ENCODE results near the gene FTL.

Gene FTL

GRCh38 chr19:48992581-48993174, 27.6 kb downstream of the FTL start:
- Histone ChIP-seq H3K4me3 (replicated peaks; ENCODE audit: insufficient read depth, low read length) (peak overlapping the region; percentile 82), H3K27ac (replicated peaks) (peak overlapping the region; percentile 88), H3K27me3 (ENCODE audit: insufficient read depth, poor library complexity, severe bottlenecking) (no peaks in the 10 kb centered on the region)
- TF ChIP-seq GABPA (IDR thresholded peaks at IDR 0.05; ENCODE audit: low read depth) (no peak), POLR2AphosphoS5 (IDR thresholded peaks at IDR 0.05; ENCODE audit: low read depth) (no peak), REST (IDR thresholded peaks at IDR 0.05; ENCODE audit: insufficient replicate concordance, low read depth) (no peak), CTCF (IDR thresholded peaks at IDR 0.05; ENCODE audit: insufficient read depth, low read length) (no peak), SPI1 (IDR thresholded peaks at IDR 0.05; ENCODE audit: borderline replicate concordance, low read depth) (no peak)
- no peak for DNase-seq (ENCODE audit: low read depth in 1 of 2, low spot score in 1 of 2)

- H3K27me3 ChIP-seq (ENCODE audit: insufficient read depth, poor library complexity, severe bottlenecking): no peaks in the 10 kb centered on the region
- peak; percentile 60 for TF ChIP-seq REST (IDR thresholded peaks at IDR 0.05; ENCODE audit: insufficient replicate concordance, low read depth)
- peak; percentile 84 for TF ChIP-seq CTCF (IDR thresholded peaks at IDR 0.05; ENCODE audit: insufficient read depth, low read length)
- peak; percentile 37; the same call in 1 of the 2 replicates for TF ChIP-seq SPI1 (IDR thresholded peaks at IDR 0.05; ENCODE audit: borderline replicate concordance, low read depth)
- peak; percentile 97 for TF ChIP-seq POLR2AphosphoS5 (IDR thresholded peaks at IDR 0.05; ENCODE audit: low read depth)
- peak; percentile 95 for TF ChIP-seq GABPA (IDR thresholded peaks at IDR 0.05; ENCODE audit: low read depth)
- peak; percentile 100 for DNase-seq (ENCODE audit: low read depth in 1 of 2, low spot score in 1 of 2)
- peak within 1 kb of the TSS; percentile 92 for H3K27ac ChIP-seq (replicated peaks)
- H3K4me3 ChIP-seq (replicated peaks; ENCODE audit: insufficient read depth, low read length): peak within 1 kb of the TSS; percentile 87
Measured at GRCh38 chr19:48993175-48994034, 28.3 kb downstream of the FTL start, which contains the start of the genes GYS1 and RUVBL2. GYS1 (minus strand) TSS chr19:48993309; CDS start chr19:48993112, 197 bp downstream. RUVBL2 (plus strand) TSS chr19:48993887; CDS start chr19:48993912, 25 bp downstream.

- Histone ChIP-seq H3K27me3 (ENCODE audit: insufficient read depth, poor library complexity, severe bottlenecking) (no peaks in the 10 kb centered on the region), H3K27ac (replicated peaks) (peak overlapping the region; percentile 92), H3K4me3 (replicated peaks; ENCODE audit: insufficient read depth, low read length) (peak overlapping the region; percentile 87)
- TF ChIP-seq SPI1 (IDR thresholded peaks at IDR 0.05; ENCODE audit: borderline replicate concordance, low read depth) (no peak), GABPA (IDR thresholded peaks at IDR 0.05; ENCODE audit: low read depth) (no peak), POLR2AphosphoS5 (IDR thresholded peaks at IDR 0.05; ENCODE audit: low read depth) (no peak), REST (IDR thresholded peaks at IDR 0.05; ENCODE audit: insufficient replicate concordance, low read depth) (no peak), CTCF (IDR thresholded peaks at IDR 0.05; ENCODE audit: insufficient read depth, low read length) (no peak)
- DNase-seq (ENCODE audit: low read depth in 1 of 2, low spot score in 1 of 2): no peak
Measured at GRCh38 chr19:48994035-48994386, 28.9 kb downstream of the FTL start.
